HG02870 (cell line): ENCODE data around the gene XPNPEP1.
"Not testable (repeated sequence)": the region's sequence is repeated elsewhere in the genome, so short reads cannot be mapped to it uniquely, and the experiment has no call there.

Experiments used
- ATAC-seq: cut with Tn5 transposase; IDR thresholded peaks from one replicate; pipeline ENCODE4 v1.9.1; 2021; ENCODE audit warnings: mild to moderate bottlenecking, moderate library complexity; ENCODE audit not compliant: unreplicated experiment

XPNPEP1 gene

DNA sequence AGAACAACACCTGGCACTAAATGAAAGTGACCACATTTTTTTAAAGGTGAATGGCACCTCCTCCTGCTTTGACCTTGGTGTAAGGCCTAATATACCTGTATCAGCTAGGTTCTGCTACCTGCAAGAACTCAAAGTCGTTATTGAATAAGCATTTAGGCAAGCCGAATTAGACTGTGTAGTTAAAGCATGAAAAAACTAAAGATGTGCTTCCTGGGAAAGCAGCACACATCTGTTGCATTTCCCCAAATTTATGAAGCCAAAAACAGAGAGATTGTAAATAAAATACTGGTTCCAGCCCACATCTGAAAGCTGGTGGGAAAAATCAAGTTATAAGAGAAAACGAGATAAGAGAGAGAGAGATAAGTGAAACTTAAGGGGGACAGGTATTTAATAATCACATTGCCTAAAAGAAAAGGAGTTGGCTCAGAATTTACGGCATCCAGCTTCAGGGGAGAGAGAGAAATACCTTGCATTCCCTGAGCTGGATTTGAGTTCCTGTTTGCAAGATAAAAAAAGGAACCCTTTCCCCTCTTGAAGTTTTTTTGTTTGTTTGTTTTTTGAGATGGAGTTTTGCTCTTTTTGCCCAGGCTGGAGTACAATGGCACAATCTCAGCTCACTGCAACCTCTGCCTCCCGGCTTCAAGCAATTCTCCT lies 1.8 kb upstream of the XPNPEP1 start:
- ATAC-seq, result no peak

GRCh38 chr10:109924087-109924486 lies 776 bp upstream of the XPNPEP1 start:
- ATAC-seq, result no peak

DNA sequence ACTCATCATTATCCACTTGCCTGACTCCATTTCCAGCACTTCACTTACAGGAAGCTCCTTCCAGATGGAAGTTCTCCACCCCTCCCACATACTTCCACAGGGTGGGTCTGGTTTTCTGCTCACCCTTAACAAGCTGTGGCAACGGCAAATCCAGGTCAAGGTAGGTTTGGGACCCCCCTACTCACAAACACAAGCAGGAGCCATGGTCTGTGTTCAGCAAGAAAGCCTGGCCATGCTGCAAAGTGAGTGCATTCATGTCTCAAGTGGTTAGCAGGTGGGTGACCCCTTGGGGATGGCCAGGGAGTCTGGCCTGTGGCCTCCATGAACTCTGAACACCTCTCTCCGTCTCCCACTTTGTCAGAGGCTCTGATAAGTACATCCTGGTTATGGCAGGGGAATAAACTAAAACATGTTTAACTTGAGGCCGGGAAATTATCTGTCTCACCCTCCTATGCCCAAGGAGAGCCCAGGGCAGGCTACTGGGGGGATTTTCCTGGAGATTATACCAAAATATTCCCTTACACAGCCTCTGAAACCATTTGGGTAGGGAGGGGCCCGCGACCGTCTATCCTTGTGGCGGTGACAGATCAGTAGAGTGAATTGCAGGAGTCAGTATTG lies 844 bp downstream of the XPNPEP1 start:
- no peak for ATAC-seq

DNA sequence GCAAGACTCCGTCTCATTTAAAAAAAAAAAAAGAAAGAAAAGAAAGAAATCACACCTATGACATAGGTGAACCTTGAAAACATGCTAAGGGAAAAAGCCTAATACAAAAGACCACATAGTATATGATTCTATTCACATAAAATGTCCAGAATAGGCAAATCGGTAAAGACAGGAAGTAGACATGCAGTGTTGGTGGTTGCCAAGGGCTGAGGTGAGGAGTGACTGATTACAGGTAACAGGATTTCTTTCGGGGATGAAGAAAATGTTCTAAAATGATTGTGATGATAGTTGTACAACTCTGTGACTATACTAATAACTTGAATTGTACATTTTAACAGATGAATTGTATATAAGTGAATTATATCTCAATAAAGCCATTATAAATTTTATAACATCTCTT lies 3.3 kb downstream of the XPNPEP1 start:
- no peak for ATAC-seq

DNA sequence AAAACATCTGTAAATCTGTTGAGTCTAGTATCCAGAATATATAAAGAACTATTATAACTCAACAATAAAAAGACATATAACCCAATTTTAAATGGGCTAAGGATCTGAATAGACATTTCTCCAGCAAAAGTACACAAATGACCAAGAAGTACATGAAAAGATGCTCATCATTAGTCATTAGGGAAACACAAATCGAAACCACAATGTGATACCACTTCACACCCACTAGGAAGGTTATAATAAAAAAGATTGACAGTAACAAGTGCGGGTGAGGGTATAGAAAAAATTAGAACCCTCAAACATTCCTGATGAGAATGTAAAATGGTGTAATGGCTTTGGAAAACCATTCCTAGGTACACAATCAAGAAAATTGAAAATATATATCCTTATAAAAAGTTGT lies 4.1 kb downstream of the XPNPEP1 start:
- ATAC-seq, result no peak

- not testable (repeated sequence) for ATAC-seq
Observed at GRCh38 chr10:109918707-109919106, 4.6 kb downstream of the XPNPEP1 start.

DNA sequence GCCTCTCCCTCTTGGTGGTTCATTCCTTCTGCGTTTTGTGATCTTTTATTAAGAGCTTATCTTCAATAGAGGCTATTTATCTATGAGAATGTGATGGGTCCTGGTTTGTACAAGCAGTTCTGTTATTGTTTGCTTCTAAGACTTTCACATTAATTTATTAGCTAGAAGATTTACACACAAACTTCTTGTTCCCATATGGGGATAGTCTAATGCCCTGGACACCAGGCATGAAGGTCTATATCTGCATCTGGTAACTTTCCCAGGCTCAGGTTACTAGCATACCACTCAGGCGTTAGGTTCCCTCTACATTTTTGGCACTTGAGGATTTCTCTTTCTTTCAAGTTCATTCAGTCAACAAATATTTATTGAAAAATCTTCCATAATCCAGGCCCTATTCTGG lies 7.7 kb downstream of the XPNPEP1 start:
- no peak for ATAC-seq

DNA sequence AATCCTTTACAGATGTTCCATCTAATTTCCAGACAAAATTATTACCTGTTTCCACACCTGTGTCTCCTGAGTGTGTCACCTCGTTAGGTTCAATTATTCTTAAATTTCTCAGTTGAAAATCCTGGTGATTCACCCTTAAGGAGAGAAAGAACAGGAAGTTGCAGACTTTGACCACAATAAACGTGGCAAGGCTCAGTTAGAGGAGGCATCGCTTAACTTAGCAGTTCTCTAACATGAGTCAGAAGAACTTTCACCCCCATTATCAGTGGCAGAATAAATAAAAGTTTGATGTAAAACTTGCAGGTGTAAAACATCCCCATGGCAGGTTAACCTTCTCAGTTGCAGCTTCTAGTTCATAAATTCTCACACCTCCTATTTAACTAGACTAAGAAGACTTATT lies 8.3 kb downstream of the XPNPEP1 start:
- peak; percentile 32 for ATAC-seq

GRCh38 chr10:109913306-109913892 lies 9.9 kb downstream of the XPNPEP1 start:
- no peak for ATAC-seq

DNA sequence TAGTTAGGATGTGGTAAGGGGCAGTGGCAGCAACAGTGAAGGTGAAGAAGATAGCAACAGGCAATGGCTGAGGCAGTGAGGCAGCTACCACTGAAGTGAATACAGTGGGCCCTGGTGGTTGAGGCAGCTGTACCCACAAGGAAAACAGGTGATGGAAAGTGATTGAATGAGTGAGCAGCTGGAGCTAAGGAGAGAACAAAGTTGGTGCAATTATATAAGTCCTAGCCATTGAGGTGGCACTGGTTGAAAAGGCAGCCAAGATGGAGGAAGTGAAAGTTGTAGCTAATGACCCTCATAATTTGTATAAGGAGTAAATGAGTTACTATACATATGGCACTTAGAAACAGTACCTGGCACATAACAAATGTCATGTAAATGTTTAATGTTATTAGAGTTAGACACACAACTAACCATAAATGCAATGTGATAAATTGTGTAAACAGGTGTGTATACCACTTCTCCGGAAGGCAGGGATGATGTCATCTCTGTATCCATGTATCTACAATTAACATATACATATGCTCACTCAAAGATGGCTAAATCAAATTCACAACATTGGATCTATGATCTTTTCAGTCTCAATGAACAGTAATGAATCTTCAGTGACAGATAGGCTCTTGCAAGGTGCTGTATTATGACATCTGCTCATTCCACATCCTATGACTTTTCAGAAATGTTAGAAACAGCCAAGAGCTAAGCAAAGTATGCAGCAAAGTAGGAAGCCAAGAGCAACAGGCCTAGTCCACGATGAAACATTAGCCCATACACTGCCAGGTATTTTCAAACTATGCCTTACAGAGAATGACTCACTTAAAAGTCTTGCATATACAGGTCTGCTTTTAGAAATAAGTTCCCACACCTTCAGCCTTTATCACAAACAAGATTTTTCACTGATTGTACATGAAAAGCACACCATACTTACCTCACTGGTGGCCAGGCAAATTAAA lies 10.7 kb downstream of the XPNPEP1 start:
- peak; percentile 67 for ATAC-seq

- ATAC-seq, result no peak
Observed at GRCh38 chr10:109911903-109912302, 11.4 kb downstream of the XPNPEP1 start.

DNA sequence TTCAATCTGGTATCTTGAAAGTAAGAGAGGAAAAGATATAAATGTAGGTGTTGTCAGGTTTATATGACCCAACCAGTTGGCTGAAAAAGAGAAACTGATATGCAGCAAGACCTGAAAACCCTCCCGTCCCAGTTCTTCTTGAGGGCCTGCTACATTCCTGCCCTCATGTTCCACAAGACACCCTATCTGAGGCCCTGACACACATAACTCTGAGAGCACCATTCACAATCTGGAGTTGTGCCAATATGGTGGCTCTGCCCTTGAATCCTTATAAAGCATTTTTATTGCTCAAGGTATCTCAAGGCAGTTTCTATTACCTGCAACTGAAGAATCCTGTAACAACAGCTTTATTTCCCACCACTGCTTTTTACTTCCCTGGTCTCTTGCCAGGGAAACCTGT lies 17.0 kb downstream of the XPNPEP1 start:
- no peak for ATAC-seq

DNA sequence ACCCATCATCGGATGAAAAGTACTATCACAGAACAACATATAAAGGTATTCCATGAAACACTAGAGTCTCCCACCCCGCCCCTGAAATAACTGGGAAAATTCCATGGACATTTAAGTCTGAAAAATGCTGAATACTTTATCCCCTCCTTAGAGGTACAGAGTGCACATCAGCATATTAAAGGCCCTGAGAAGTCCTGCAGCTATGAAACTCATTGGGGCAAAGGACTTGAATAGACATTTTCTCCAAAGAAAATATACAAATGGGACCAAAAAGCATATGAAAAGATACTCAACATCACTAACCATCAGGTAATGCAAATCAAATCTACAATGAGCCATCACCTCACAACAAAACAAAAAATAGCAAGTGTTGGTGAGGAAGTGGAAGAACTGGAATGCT lies 18.9 kb downstream of the XPNPEP1 start:
- ATAC-seq, result no peak

DNA sequence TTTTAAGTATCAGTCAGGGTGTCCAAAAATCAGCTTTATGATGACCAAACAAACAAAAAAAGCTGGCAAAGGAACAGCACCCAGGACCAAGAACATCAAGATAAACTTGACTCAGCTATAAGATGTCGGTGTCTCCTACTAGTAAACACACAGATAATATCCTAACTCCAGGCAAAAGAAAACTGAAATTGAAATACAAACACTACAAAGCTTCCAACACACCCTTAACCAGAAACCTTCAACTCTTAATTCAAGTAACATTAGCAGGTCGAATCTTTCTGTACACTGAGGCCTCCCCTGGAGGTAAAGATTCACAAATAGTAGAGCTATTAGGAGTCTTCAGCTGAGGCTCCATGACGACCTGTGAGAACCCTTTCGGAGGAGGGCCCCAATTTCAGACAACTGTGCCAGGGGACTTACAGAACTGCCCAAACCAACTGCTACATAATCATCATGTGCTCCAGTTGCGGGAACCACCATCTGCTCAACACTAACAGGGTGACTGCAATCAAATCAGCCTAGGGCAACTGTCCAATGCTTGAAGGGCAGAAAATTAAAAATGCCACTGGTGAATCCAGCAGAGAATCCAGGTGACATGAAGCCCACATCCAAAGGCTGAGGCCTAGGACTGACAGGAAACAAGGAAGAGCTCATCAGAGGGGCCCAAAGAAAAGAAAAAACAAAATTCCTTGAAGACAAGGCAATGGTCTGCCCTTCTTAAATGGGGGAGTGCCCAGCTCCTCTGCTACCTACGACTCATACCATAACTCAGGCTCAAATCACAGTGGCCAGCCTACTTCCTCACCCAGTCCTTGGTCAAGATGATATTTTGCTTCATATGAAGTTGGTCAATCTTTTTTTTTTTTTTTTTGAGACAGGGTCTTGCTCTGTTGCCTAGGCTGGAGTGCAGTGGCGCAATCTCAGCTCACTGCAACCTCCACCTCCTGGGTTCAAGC lies 20.0 kb downstream of the XPNPEP1 start:
- peak; percentile 60 for ATAC-seq

DNA sequence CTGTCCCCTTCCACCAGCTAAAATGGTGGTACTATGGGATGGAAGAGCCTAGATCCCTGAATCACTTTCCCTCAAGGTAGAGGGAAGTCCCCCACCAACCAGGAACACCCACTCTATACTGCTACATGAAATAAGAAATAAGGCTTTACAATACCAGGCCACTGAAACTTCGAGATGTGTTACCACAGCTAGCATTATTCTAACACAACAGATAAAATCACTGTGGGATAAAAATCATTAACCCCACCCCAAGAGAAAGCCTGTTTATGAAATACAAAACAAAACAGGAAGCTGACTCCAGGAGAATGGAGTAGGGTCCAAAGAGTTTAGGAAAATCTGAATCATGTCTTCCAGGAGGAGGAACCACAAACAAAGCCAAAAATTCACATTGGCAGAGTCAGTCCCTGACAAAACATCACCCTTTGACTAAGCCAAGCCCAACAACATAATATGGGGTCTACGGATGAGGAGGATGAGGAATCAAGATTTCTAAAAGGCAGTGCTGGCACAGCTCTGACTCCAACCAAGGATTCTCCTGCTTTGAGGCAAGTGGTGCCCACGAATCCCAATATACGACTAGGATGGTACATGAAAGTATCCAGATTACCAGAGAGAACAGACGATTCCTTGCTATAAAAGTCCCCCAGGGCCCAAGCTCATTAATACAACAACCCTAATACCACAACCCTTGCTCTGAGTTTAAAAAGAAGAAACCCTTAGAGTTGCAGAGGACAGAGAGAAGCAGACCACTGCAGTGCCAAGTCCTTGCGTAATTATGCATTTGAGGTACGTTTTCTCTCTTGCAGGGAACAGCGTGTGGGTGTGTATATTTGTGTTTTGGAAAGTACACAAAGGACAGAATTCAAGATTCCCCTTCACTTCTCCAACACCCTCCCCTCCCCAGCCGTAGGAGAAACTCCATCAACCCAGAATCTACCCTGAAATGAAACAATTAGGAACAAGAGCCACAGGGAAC lies 23.7 kb downstream of the XPNPEP1 start:
- no peak for ATAC-seq

- ATAC-seq, result no peak
Observed at GRCh38 chr10:109898666-109899355, 24.5 kb downstream of the XPNPEP1 start.

GRCh38 chr10:109898007-109898406 lies 25.3 kb downstream of the XPNPEP1 start:
- ATAC-seq, result no peak

- ATAC-seq, result no peak
Observed at GRCh38 chr10:109895848-109896247, 27.5 kb downstream of the XPNPEP1 start.
